ENCODE measurements around the gene SEMA4D.

GRCh38 chr9:89488936-89489335 is 9.0 kb downstream of the SEMA4D start:
- TF ChIP-seq, protein P1, sequence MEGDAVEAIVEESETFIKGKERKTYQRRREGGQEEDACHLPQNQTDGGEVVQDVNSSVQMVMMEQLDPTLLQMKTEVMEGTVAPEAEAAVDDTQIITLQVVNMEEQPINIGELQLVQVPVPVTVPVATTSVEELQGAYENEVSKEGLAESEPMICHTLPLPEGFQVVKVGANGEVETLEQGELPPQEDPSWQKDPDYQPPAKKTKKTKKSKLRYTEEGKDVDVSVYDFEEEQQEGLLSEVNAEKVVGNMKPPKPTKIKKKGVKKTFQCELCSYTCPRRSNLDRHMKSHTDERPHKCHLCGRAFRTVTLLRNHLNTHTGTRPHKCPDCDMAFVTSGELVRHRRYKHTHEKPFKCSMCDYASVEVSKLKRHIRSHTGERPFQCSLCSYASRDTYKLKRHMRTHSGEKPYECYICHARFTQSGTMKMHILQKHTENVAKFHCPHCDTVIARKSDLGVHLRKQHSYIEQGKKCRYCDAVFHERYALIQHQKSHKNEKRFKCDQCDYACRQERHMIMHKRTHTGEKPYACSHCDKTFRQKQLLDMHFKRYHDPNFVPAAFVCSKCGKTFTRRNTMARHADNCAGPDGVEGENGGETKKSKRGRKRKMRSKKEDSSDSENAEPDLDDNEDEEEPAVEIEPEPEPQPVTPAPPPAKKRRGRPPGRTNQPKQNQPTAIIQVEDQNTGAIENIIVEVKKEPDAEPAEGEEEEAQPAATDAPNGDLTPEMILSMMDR (IDR thresholded peaks at IDR 0.05): no peak
- no peak for TF ChIP-seq POLR2A (IDR thresholded peaks at IDR 0.05)
